Esophagus squamous epithelium (tissue), 4 donors: ENCODE results near the gene CCDC50.

Experiments used
- CTCF ChIP-seq, 6 experiments: fragments of 450-650 bp in 4 of 6; fragments of 200-600 bp in 2 of 6; sonication (generic) in 2 of 6; IDR thresholded peaks; one replicate each; pipeline ENCODE4 v1.5.1; 2016 to 2019; ENCODE audit warnings: antibody characterized with exemption in 6 of 6, mild to moderate bottlenecking in 4 of 6, moderate library complexity in 4 of 6
- POLR2A ChIP-seq, 4 donors: fragments of 450-650 bp; IDR thresholded peaks; one replicate each; pipeline ENCODE4 v1.6.1; 2017; ENCODE audit warnings: antibody characterized with exemption in 4 of 4, mild to moderate bottlenecking in 4 of 4, moderate library complexity in 3 of 4

- TF ChIP-seq POLR2A (IDR thresholded peaks at IDR 0.05), result no peak
- TF ChIP-seq CTCF (IDR thresholded peaks at IDR 0.05), result no peak
These were observed 53.5 kb downstream of the CCDC50 start for GRCh38 chr3:191382661-191383060.
